Activated CD4-positive, CD25-positive, alpha-beta regulatory T cell treated with anti-CD3 and anti-CD28 coated beads, Interleukin-2, amount 50 U/mL, for 16 hours (primary cell): ENCODE data around the gene MLYCD.

Experiments
- DNase-seq: peaks from one replicate; pipeline ENCODE4 v3.0.0-alpha.2; 2020; ENCODE audit warnings: low read depth, low spot score

MLYCD gene

GRCh38 chr16:83954577-83955016, 55.7 kb downstream of the MLYCD start:
- no peak for DNase-seq

DNA sequence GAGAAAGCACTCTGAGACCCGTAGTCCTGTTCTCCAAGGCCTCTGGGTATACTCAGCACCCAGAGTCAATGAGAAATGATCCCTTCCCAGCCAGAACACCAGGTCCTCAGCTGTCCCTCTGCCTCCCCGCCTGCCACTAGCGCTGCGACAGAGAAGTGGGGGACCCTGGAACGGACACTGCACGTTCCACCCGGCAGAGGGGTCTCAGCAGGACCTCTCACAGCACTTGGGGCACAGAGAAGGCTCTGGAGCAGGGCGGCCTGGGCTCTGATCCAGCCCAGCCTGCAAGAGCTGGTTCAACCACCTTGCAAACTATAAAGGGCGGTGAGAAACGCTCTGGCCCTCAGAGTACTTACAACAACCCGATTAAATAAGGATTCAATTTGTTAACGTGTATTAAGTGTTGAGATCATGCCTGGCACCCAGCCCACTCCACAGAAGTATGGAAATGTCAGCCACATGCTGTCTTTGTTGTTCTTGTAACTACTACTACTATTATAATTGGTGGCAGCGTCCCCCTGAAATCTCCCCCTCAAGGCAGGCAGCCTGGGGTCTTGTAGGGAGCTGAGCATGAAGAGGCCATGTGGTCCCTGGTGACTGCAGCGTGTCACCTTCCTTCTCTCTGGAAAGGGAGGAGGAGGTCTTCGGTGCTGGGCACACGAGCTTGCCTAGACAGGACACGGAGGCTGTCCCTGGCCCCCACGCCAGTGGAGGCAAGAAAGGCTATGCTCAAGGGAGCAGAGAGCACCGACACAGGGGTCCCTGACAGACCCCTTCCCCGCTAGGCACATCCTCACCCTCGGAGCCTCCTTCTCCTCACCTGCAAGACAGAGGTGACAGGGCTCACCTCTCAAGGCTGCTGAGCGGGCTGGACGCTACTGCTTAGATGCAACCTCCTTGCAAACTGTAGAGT, 56.6 kb downstream of the MLYCD start:
- no peak for DNase-seq

- peak; percentile 43 for DNase-seq
Observed at GRCh38 chr16:83956336-83957289, 57.7 kb downstream of the MLYCD start.

- no peak for DNase-seq
Observed at GRCh38 chr16:83957296-83957855, 58.5 kb downstream of the MLYCD start.

DNA sequence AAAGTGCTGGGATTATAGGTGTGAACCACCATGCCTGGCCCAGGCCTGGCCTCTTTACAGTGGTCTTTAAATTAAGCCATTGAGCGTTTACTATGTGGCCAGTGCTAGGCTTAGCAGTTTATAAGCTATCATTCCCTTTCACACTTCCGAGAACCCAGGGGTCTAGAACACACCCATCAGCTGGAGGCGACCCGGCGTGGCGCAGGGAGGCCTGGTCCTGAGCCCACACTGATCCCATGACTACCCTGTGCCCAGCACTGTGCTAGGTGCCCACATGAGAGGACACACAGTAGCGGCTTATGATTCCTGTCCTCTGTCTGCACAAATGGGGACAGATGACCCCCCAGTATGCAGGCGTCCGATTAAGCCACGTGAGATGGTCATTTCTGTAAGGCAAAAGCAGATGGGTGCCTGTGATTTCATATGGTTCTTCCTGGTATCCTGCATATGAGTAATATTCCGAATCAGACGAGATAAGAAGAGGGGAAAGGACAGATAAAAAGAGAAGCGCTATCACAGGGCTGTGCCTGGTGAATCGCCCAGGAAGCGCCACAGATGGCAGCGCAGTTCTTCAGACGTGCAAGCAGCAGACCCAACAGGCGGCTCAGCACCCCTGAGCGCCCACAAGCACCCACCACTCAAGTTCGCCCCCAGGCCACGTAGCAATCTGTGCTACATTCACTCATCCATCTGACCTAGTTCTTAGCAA, 59.4 kb downstream of the MLYCD start:
- DNase-seq = no peak

GRCh38 chr16:83958846-83959565, 60.1 kb downstream of the MLYCD start:
- DNase-seq = no peak

DNA sequence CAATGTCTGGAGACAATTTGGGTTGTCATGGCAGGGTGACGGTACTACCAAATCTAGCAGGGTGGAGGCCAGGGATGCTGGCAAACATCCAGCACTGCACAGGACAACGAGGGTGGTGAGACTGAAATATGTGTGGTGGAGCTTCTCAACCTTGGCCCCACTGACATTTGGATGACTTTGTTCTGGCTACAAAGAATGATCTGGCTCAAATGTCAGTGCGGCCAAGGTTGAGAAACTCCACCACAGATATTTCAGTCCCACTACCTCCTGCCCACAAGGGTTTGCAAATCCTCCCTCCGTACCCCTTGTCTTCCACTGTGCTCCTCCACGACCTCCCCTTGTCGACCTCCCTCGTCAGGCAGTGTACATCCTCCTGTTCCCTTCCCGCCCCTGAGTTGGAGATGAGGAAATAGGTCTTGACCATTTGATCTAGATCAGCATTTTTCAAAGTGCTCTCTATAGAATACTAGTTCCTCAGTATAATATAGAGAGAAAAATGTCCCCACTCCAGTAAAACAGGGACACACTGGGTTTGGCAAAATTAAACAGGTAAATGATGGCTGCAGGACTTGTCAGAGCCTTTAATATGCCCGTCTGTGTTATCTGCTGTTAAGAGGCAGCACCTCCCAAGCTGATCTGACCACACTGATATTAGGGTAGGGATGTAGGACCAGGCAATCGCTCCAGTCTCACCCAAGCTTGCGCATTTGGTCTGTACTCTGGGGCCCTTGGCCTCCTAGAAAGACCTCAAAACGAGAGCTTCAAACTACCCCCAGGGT, 60.9 kb downstream of the MLYCD start:
- DNase-seq = no peak

DNA sequence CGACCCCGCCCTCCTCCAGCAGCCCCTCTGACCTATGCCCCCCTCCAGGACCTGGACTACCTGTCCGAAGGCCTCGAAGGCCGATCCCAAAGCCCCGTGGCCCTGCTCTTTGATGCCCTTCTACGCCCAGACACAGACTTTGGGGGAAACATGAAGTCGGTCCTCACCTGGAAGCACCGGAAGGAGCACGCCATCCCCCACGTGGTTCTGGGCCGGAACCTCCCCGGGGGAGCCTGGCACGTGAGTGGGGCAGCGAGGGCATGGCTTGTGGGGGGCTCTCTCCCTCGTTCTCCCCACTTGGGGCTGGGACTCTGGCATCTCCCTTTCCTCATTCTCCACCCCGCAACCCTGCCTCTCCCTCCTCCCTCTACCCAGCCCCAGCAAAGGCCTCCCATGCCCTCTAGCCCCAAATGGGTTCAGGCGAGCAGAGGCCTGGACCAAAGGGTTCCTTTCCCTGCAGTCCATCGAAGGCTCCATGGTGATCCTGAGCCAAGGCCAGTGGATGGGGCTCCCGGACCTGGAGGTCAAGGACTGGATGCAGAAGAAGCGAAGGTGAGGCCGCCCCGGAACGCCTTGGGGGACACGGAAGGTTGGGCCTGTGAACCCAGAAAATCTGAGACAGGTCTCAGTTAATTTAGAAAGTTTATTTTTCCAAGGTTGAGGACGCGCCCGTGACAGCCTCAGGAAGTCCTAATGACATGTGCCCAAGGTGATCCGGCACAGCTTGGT, 61.8 kb downstream of the MLYCD start:
- DNase-seq = no peak

DNA sequence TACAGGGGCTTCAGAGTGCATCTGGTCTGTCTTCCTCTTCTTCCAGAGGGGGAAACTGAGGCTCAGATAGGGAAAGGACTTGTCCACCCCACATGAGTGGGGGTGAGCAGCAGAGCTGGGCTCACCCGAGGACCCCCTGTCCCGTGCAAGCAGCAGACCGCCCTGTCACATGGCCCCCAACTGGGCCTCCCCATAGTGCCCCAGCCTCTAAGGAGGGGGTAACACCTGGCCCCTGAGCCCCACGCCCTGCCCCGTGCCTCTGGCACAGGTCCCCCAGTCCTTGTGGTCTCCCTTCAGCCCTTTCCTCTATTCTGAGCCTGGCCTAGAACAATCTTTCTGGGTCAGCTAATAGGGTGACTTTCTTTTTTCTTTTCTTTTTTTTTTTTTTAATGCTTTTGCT, 62.7 kb downstream of the MLYCD start:
- DNase-seq = no peak

DNA sequence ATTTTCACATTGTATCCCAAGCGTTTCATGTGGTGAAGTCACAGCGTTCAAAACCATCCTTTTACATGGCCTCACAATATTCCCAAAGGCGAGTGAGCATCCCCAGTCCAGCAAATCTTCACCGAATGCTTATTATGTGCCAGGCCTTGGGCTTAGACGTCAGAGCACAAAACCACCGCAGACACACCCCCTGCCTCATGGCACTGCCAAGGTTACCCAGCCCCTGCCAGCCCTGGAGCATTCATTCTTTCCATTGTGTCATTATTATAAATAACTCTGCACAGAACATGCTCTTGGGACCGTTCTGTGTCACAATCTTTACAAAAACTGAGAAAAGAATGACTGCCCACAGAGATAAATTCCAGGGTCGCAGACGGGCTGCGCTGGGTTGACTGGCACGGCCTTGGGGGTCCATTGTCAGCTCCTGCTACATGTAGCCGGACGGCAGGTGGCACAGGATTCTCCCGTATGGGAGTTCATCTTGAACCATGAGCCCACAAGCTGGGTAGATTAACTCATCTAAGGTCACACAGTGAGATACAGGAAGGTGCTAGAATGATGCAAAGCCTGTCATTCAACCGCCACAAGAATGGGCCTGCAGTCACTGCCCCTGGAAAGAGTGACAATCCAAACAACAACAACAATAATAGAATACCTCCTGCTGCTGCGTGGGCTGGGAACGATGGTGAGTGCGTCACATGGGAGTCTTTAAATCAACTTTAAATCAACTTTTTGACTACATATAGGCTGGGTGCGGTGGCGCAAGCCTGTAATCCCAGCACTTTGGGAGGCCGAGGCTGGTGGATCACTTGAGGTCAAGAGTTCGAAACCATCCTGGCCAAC, 64.6 kb downstream of the MLYCD start:
- no peak for DNase-seq

GRCh38 chr16:83964684-83965443, 65.9 kb downstream of the MLYCD start:
- DNase-seq = no peak

DNA sequence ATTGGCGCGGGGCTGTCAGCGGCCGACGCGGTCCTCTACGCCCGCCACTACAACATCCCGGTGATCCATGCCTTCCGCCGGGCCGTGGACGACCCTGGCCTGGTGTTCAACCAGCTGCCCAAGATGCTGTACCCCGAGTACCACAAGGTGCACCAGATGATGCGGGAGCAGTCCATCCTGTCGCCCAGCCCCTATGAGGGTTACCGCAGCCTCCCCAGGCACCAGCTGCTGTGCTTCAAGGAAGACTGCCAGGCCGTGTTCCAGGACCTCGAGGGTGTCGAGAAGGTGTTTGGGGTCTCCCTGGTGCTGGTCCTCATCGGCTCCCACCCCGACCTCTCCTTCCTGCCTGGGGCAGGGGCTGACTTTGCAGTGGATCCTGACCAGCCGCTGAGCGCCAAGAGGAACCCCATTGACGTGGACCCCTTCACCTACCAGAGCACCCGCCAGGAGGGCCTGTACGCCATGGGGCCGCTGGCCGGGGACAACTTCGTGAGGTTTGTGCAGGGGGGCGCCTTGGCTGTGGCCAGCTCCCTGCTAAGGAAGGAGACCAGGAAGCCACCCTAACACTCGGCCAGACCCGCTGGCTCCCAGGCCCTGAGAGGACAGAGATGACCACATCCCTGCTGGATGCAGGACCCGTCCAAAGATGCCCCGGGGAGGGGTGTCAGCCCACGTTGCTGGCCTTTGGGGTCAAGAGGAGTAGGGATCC, 66.7 kb downstream of the MLYCD start:
- DNase-seq = no peak

DNA sequence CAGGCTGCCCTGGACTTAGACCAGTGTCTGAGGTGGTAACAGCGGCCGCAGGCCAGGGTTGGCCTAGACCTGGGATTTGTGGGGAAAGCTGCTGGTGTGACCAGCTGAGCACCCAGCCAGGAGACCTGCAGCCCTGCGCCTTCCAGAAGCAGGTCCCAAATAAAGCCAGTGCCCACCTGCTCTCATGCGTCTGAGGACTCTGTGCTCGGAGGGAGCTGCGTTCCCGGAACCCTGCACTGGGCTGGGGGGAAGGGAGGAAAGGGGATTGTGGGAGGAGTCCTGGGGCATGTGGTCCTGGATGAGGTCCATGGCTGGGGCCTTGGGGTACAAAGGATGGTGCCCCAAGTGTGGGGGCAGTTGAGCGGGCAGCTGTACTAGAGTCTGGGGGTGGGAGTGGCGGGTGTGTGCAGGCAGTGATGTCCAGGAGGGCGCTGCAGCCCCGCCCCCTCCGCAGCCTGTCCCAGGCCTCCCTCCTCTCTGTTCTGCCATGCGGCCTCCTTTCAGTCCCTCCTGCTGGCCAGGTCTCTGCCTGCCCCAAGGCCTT, 67.3 kb downstream of the MLYCD start:
- DNase-seq = no peak

- no peak for DNase-seq
Observed at GRCh38 chr16:83967091-83967490, 68.2 kb downstream of the MLYCD start.

DNA sequence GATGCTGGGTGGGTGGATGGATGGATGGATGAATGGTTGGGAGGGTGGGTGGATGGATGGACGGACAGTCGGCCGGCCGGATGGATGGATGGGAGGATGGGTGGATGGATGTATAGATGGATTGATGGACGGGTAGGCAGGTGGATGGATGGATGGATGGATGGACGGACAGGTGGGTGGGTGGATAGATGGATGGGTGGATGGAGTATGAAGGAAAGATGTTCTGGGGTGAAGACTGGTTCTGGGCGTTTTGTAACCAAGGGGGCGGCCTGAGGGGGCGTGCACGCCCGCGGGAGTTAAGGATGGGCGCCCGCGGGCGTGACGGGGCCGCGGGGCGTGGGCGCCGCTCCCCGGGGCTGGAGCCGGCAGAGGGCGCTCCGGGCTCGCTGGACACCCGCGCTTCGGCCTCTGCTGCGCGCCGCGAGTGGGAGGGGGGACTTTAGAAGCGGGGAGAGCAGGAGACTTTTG, 69.0 kb downstream of the MLYCD start, which contains the start of gene NECAB2:
Gene NECAB2 (plus strand): TSS at position 407 of the 468 bp plus-strand sequence. CDS start 405 bp downstream, outside the sequence.
- DNase-seq = no peak

DNA sequence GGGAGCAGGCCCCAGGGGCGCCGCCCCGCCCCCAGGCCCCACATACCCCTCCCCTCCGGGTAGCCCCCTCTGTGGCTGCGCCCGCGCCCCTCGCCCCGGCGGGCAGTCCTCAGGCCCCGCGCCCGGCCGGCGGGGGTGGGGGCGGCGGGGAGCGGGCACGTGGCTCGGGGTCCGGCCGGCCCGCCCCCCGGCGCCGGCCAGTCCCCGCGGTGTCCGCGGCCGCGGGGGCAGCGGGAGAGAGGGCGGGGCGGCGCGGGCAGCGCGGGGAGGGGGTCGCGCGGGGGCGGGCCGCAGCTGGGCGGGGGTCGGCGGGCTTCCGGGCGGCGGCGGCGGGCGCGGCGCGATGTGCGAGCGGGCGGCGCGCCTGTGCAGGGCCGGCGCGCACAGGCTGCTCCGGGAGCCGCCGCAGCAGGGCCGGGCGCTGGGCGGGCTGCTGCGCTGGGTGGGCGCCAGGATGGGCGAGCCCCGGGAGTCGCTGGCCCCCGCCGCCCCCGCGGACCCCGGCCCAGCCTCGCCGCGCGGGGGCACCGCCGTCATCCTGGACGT, 69.5 kb downstream of the MLYCD start:
- DNase-seq = no peak
